Epithelial cell of esophagus (primary cell): ENCODE measurements around the gene LPP.

Source experiments
- DNase-seq: peaks from one replicate; pipeline ENCODE4 v3.0.0; 2010; ENCODE audit warnings: low read depth
- H3K4me3 ChIP-seq: 2 replicates; pipeline ENCODE4 v1.5.1; 2011; ENCODE audit warnings: mild to moderate bottlenecking, low read length, control low read depth
- TF ChIP-seq, protein P1 (sequence below): IDR thresholded peaks from 2 replicates; pipeline ENCODE4 v1.5.1; 2011; ENCODE audit warnings: low read depth, mild to moderate bottlenecking, low read length, control low read depth, inconsistent platforms; ENCODE audit not compliant: insufficient read depth; ENCODE audit errors: missing control alignments

Gene LPP

DNA sequence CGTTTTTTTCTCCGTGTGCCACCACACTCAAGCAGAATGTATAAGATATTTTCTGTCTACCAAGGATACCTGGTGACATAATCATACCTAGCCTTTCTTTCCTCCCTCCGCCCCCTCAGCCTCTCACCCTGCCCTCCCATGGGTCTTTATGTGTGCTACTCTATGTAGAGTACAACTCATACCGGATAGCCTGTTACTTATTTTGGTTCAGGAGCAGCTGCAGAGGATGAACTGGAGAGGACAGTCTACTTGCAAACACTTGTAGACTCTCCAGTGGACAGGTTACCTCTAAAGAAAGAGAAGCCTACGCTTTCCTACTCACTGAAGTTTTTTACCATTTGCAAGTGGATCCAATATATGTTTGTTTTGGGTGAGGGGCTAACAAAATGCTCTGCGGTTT lies 671.9 kb downstream of the LPP start:
- DNase-seq, result no peak
- TF ChIP-seq, protein P1, sequence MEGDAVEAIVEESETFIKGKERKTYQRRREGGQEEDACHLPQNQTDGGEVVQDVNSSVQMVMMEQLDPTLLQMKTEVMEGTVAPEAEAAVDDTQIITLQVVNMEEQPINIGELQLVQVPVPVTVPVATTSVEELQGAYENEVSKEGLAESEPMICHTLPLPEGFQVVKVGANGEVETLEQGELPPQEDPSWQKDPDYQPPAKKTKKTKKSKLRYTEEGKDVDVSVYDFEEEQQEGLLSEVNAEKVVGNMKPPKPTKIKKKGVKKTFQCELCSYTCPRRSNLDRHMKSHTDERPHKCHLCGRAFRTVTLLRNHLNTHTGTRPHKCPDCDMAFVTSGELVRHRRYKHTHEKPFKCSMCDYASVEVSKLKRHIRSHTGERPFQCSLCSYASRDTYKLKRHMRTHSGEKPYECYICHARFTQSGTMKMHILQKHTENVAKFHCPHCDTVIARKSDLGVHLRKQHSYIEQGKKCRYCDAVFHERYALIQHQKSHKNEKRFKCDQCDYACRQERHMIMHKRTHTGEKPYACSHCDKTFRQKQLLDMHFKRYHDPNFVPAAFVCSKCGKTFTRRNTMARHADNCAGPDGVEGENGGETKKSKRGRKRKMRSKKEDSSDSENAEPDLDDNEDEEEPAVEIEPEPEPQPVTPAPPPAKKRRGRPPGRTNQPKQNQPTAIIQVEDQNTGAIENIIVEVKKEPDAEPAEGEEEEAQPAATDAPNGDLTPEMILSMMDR, result no peak

DNA sequence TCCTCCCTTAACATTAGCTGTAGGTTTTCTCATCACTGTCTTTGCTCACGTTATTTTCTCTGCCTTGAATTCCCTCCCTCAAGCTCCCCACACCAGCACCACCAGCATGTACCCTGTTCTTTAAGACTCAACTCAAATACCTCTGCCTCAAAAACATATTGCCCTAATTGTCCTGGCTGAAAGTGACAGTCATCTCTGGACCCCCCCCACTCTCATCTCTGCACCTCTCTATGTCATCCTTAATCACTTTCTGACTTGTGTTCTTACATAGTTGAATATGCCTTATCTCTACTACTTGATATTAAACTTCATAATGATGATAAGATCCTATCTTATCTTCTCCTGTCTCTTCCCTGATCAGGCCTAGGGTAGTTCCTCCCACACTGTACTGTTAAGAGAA lies 672.6 kb downstream of the LPP start:
- TF ChIP-seq, protein P1, result no peak
- DNase-seq, result no peak
- H3K4me3 ChIP-seq, result no peak overlapping the region

More for the DNA sequence above, 671.9 kb downstream of the LPP start:
- no peak overlapping the region for H3K4me3 ChIP-seq

DNA sequence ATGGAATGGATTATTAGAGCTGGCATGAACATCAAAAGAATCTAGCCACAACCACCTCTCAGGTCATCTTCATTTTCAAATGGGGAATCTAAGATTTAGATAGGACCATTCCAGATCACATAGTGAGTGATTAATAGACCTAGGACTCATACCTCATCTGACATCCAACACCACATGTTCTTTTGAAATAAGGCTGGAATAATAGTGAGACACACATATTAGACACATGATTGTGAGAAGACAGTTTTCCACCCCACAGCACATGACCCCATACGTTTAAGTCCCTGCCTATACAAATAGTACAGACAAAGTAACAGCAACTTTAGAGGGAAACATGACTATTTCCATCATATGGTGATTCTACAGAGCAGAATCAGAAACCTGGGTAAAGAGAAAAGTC lies 673.1 kb downstream of the LPP start:
- no peak for DNase-seq
- no peak overlapping the region for H3K4me3 ChIP-seq
- TF ChIP-seq, protein P1, result no peak

DNA sequence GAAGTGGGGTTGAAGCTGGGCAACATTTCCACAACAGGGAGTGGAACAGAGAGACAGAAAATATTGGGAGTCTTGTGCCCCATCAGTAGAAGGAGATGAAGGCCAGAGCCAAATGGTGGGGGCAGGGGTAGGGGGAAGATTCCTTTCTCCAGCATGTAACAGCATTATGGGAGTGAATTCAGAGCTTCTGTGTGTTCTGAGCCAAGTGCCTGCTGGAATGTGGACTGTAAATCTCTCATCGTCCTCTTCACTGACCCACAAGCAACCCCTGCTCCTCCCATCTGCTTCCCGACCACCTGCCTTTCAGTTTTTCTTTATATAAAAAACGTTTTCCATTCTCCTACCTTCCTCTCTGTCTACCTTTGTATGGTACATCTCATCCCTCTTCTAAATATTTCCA lies 673.6 kb downstream of the LPP start:
- TF ChIP-seq, protein P1, result no peak
- H3K4me3 ChIP-seq, result no peak overlapping the region
- no peak for DNase-seq

DNA sequence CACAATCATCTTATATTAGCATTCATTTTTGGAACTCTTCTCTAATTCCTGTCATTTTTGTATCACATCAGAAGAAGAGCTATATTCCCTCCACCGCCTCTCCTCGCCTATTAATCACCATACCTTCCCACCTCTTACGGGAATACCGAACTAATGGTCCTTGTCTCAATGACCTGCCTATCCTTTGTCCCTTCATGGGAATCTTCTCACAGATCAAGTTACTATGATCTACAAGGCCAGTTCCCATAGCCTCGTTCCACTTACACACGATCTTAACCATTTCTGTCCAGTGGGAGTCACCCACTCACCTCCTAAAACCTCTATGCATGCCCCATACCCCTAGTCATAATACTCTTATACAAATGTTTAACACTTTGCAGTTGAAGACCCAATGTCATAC lies 675.2 kb downstream of the LPP start:
- DNase-seq, result no peak
- no peak overlapping the region for H3K4me3 ChIP-seq
- TF ChIP-seq, protein P1, result no peak

DNA sequence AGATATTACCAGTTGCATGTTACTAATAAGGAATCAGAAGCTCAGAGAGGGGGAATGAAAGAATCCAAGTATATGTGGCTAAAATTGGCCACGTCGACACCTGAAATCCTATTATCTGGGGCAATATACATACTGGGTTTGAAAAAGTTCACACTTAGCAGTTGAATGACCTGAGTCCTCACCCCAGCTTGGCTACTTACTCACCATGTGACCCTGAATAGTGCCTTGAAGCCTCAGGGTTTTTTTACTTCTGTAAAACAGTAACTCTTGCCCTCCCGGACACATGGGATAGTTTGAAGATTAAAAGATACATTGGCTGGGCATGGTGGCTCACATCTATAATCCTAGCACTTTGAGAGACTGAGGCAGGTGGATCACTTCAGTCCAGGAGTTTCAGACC lies 675.6 kb downstream of the LPP start:
- H3K4me3 ChIP-seq, result no peak overlapping the region
- TF ChIP-seq, protein P1, result no peak
- DNase-seq, result no peak

DNA sequence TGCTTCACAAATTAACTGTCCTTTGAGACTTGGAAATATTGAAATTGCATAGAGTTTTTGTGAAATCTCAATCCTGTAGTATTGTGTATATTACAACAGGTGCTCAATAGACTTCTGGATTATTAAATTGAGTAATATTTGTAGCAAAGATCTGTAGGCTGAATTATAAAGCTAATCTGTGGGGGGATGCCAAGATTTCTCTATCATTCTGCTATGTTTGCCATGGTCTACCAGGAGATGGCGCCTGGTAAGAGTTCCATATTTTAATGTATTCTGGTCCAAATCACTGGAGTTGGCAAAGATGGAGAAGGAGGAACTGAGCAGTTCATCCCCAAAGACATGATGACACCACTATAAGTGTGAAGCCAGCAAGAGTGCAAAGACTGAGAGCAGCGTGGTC lies 676.9 kb downstream of the LPP start:
- TF ChIP-seq, protein P1, result no peak
- no peak overlapping the region for H3K4me3 ChIP-seq
- no peak for DNase-seq
